Measurements from ENCODE around the gene CRKL.

The CRKL gene

DNA sequence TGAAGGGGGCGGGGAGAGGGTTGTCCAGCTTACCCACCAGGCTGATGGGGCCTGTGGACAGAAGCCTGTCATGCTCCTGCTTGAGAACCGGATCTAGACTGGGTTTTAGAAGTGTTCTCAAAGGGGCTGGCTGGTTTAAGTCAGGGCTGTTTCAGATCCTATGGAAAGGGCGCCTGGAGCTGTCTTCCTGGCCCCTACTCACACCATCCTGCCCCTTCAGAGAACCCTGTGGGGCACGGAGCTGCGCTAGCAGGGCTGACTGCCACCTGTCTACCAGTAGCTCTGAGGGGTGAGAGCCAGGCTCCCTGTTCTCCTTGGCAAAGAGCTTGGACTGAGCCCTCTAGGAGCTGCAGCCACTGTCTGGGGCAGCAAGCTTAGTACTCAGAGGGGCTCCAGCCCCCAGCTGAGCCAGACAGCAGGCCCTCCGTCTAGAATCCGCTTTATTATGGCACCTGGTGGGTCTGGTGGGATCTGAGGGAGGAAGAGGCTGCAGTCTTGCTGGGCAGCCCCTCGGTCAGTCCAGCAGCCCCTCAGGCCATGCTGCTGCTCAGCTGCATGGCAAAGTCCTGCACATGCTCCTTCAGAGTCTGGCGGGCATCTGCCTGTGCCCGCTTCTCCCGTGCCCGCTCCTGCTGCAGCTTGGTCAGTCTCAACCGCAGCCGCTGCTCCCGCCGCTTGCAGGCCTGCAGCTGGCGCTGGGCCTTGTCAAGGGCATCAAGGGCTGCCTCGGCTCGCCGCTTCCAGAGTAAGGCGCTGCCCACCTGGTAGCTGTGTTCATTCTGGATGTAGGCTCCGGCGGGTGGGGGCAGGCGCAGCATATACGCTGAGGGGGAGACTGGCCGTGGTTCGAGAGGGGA, 82.4 kb downstream of the CRKL start:
- TF ChIP-seq, protein P1, sequence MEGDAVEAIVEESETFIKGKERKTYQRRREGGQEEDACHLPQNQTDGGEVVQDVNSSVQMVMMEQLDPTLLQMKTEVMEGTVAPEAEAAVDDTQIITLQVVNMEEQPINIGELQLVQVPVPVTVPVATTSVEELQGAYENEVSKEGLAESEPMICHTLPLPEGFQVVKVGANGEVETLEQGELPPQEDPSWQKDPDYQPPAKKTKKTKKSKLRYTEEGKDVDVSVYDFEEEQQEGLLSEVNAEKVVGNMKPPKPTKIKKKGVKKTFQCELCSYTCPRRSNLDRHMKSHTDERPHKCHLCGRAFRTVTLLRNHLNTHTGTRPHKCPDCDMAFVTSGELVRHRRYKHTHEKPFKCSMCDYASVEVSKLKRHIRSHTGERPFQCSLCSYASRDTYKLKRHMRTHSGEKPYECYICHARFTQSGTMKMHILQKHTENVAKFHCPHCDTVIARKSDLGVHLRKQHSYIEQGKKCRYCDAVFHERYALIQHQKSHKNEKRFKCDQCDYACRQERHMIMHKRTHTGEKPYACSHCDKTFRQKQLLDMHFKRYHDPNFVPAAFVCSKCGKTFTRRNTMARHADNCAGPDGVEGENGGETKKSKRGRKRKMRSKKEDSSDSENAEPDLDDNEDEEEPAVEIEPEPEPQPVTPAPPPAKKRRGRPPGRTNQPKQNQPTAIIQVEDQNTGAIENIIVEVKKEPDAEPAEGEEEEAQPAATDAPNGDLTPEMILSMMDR (IDR thresholded peaks at IDR 0.05; ENCODE audit: insufficient read depth, low read length, missing control alignments) = no peak
- H3K4me3 ChIP-seq (ENCODE audit: low read depth, low read length) = peak overlapping the region; percentile 3
- POLR2A ChIA-PET = interaction anchor here (1.5 to 2.3 kb wide), 2 partner anchors 9 to 17 kb away, joined by 6 to 15 read pairs; partner anchors contain the start of gene LZTR1
- no peak for DNase-seq (ENCODE audit: low read depth, low spot score)
- CTCF ChIA-PET = interaction anchor here (1.8 to 2.2 kb wide), 4 partner anchors 10 to 114 kb away, joined by 6 to 12 read pairs (median 9); no protein-coding TSS in a partner anchor

DNA sequence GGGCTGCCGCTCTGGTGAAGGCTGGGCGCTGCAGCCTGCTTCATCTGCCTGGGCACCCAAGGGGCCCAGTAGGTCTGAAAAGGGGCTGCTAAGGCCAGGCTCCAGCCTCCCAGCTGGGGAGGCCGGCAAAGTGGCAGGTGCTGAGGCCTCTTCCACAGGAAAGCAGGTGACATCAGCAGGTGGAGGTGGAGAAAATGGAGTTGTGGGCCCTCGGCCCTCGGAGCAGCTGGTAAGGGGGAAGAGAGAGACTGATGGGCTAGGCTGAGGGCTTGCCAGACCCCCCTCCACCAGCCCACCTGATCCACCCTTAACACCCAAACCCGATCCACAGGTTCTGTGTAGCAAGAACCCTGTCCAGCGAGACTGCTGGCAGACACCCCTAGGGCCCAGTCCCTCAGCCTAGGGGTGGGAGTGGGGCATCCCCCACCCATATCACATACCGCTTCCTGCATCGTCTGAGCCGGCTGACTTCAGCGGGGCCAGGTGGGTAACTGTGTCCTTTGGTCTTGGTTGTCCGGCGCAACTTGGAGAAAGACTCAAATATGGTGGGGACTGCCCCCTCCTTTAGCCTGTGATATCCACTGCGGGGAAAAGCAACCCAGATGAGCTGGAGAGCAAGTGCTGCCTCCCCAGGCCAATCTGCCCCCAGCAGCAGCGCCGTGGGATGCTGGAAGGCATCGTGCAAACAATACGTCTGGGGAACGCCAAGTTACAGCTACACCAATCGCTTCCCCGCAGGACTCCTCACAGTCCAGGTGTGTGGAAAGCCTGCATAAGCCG, 83.2 kb downstream of the CRKL start:
- ChIA-PET POLR2A (interaction anchor here (1.1 to 2.3 kb wide), 4 partner anchors 10 to 102 kb away, joined by 3 to 15 read pairs (median 4); partner anchors contain the start of gene LZTR1), CTCF (interaction anchor here (1.1 to 2.2 kb wide), 5 partner anchors 11 to 115 kb away, joined by 5 to 12 read pairs (median 8); no protein-coding TSS in a partner anchor)
- TF ChIP-seq, protein P1 (IDR thresholded peaks at IDR 0.05; ENCODE audit: insufficient read depth, low read length, missing control alignments) = no peak
- peak overlapping the region; percentile 86 for H3K4me3 ChIP-seq (ENCODE audit: low read depth, low read length)
- DNase-seq (ENCODE audit: low read depth, low spot score) = no peak

DNA sequence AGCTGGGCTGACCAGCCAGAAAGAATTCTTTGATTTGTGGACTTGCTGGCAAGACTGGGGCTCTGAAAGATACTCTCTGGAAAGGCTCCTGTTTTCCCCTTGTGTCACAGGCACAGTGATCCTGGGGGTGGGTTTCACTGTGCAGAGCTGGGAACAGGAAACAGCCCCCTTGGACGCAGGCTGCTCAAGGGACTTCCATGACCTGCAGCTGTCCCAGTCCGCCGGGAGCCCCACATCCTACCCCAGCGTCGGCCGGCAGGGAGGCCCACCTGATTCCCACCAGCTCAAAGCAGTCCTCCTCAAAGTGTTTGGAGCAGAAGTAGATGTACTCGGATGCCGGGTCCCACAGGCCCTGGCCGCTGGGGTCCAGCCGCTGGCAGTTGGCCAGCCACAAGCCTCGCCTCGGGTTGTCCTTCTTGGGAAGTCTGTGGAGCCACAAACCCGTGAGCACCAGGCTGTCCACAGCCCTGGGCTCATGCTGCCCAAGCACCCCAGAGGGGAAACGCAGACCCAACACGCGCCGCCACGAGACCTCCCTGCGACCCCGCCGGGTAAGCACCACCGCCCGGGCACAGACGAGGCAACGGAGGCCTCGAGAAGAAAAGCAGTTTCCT, 83.9 kb downstream of the CRKL start:
- ChIA-PET CTCF (interaction anchor here (1.1 to 1.9 kb wide), 3 partner anchors 11 to 102 kb away, joined by 5 to 10 read pairs (median 6); no protein-coding TSS in a partner anchor), POLR2A (interaction anchor here (1.1 to 2.3 kb wide), 4 partner anchors 19 to 101 kb away, joined by 3 to 15 read pairs (median 4); partner anchors contain the start of genes LRRC74B and LZTR1)
- peak overlapping the region; percentile 86 for H3K4me3 ChIP-seq (ENCODE audit: low read depth, low read length)
- no peak for DNase-seq (ENCODE audit: low read depth, low spot score)
- TF ChIP-seq, protein P1 (IDR thresholded peaks at IDR 0.05; ENCODE audit: insufficient read depth, low read length, missing control alignments) = no peak

DNA sequence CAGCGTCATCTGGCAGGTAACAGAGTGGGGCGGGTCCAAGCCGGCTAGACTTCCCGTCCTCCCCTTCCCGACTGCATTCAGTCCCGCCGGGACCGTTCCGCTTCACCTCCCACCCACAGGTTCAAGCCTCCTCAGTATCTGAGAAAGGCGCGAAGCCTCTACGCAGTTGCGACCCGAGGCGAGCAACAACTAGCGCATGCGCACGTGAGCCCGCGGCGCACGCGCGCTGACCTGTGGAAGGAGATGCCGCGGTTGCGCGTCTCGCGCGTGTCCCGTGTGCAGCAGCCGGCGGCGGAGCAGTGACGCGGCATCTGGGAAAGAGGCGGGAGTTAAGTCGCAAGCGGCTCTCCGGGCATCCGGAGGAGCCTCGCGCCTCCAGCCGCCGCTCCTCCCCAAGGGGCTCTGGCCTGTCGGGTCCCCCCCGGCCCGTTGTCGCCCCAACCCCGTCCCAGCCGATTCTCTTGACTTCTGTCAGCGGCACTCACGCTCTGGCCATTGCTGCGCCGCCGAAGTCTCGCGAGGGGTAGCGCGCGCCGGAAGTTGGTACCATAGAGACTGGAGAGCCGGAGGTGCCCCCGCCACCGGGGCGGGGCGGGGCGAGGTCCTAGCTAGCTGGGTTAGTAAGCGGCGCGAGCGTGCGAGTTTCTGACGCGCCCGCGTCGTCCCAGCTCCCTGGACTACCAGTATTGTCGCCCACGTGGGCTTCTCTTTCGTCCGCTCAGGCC, 84.6 kb downstream of the CRKL start, which contains the start of gene THAP7:
TSS of gene THAP7 (minus strand) at position 518 of the 725 bp plus-strand sequence. CDS start at position 311, 207 bp downstream.
- peak within 1 kb of the TSS; percentile 86 for H3K4me3 ChIP-seq (ENCODE audit: low read depth, low read length)
- ChIA-PET CTCF (interaction anchor here (0.6 to 2.5 kb wide), 4 partner anchors 13 to 116 kb away, joined by 3 to 8 read pairs (median 4); partner anchors contain the start of gene P2RX6), POLR2A (interaction anchor here (1.1 to 2.5 kb wide), 7 partner anchors 10 to 53 kb away, joined by 3 to 20 read pairs (median 7); partner anchors contain the start of genes LRRC74B and LZTR1)
- DNase-seq (ENCODE audit: low read depth, low spot score) = peak; percentile 65
- TF ChIP-seq, protein P1 (IDR thresholded peaks at IDR 0.05; ENCODE audit: insufficient read depth, low read length, missing control alignments) = no peak
